Left ventricle myocardium inferior (tissue), 1 donor: ENCODE results near the gene TTI1. TPM values are rescaled to one million over a fixed set of nuclear protein-coding genes. Genes with fewer than 3 reads are reported as not detected.

Experiments used
- DNase-seq: peaks from one replicate; pipeline ENCODE4 v3.0.0-alpha.2; 2020
- H3K27ac ChIP-seq: fragments of 200-600 bp; replicated peaks from 2 replicates; pipeline ENCODE4 v1.8.0; 2021
- H3K27me3 ChIP-seq: fragments of 200-600 bp; 2 replicates; pipeline ENCODE4 v1.8.0; 2021; ENCODE audit warnings: low read depth
- H3K36me3 ChIP-seq: fragments of 200-600 bp; 2 replicates; pipeline ENCODE4 v1.8.0; 2021
- H3K4me1 ChIP-seq: fragments of 200-600 bp; 2 replicates; pipeline ENCODE4 v1.8.0; 2021
- H3K4me3 ChIP-seq: fragments of 200-600 bp; 2 replicates; pipeline ENCODE4 v1.8.0; 2021; ENCODE audit warnings: mild to moderate bottlenecking, moderate library complexity
- H3K9me3 ChIP-seq: fragments of 200-600 bp; replicated peaks from 2 replicates; pipeline ENCODE4 v1.8.0; 2021
- intact Hi-C: fragments of 100-400 bp; cut with micrococcal nuclease; formaldehyde crosslinking; loops from one replicate; pipeline ENCODE4 v1.11.0; 2022
- total RNA-seq: library from RNA; stranded (reverse); fragmentation: NEBNext Ultra II Directional; extraction: Animal tissue kit (Norgen Biotek cat#: 25700); gene quantifications from one replicate; pipeline ENCODE4 v1.2.1, GENCODE V29; 2021
- TF ChIP-seq, protein P1 (sequence below): fragments of 200-600 bp; IDR thresholded peaks from 2 replicates; pipeline ENCODE4 v1.8.0; 2021; ENCODE audit warnings: antibody characterized with exemption, mild to moderate bottlenecking, borderline replicate concordance
- donor health status: DM: no; HTN: yes; CAD: no; lungs with severe emphysema.

Gene TTI1
- total RNA-seq, 1 donor from 2014 or later: 12.1 TPM

DNA sequence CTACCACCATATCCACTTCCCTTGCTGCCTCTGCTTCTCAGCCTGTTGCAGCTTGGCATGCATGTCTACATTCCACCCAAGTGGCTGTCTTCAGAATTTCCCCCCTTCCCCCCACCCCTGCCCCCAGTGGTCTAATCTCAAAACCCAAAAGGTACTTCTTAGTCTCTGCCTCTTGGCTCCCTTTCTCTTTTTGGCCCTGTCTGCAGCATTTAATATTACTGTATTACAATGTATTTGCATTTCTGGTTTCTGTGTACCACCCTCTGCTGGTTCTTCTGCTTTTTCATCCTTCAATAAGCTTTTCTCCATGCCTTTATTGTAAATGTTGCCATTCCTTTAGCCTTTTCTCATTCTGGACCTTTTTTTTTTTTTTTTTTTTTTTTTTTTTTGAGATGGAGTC is 43.3 kb upstream of the TTI1 start:
- peaks cover 31% of the 10 kb centered on the region for H3K36me3 ChIP-seq
- TF ChIP-seq, protein P1, sequence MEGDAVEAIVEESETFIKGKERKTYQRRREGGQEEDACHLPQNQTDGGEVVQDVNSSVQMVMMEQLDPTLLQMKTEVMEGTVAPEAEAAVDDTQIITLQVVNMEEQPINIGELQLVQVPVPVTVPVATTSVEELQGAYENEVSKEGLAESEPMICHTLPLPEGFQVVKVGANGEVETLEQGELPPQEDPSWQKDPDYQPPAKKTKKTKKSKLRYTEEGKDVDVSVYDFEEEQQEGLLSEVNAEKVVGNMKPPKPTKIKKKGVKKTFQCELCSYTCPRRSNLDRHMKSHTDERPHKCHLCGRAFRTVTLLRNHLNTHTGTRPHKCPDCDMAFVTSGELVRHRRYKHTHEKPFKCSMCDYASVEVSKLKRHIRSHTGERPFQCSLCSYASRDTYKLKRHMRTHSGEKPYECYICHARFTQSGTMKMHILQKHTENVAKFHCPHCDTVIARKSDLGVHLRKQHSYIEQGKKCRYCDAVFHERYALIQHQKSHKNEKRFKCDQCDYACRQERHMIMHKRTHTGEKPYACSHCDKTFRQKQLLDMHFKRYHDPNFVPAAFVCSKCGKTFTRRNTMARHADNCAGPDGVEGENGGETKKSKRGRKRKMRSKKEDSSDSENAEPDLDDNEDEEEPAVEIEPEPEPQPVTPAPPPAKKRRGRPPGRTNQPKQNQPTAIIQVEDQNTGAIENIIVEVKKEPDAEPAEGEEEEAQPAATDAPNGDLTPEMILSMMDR: no peak
- H3K27ac ChIP-seq: peak overlapping the region; percentile 91
- H3K27me3 ChIP-seq: no peaks in the 10 kb centered on the region
- intact Hi-C loops: no loop called here
- H3K9me3 ChIP-seq: no peaks in the 10 kb centered on the region
- no peak overlapping the region for H3K4me3 ChIP-seq
- H3K4me1 ChIP-seq: peaks cover 60% of the 10 kb centered on the region
- DNase-seq: no peak

DNA sequence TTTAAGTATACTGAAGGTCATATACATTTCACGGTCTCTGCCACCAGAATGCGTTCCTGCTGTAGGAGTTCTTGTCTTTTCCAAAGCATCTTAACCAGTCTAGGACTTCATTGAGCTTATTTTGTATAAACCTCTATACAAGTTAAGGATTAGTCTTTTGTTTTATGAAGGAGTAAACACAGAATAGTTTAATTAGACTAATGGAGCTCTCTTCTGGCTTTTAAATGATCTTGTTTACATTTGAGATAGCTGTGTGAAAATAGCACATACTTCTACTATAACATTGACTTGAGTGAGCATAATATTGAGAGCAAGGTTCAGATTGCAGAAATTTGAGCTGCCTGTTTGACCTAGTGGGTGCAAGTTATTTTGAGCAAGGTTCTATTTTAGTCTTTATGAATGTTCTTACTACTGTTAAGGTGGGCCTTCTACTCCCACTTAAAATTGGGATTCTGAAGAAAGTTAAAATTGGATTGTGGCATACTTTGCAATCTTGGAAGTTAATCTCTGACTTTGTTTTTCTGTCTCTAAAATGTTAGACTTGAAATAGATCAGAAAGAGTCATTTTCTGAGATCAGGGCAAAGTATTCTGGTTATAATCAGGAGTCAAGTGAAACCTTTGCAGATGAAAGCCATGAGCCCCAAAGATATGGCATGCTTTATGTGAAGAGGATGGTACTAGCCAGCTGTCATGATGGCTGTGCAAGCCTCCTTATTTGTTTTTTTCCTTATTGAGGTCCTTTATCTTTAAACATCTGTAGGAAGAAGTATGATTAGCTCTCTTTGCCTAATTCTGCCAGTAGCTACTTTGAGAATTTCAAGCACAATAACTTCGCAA is 42.1 kb upstream of the TTI1 start:
- Histone ChIP-seq H3K4me1 (peaks cover 60% of the 10 kb centered on the region), H3K27me3 (no peaks in the 10 kb centered on the region), H3K9me3 (no peaks in the 10 kb centered on the region), H3K36me3 (peaks cover 43% of the 10 kb centered on the region), H3K4me3 (no peak overlapping the region), H3K27ac (peak overlapping the region; percentile 91)
- no peak for DNase-seq
- intact Hi-C loops: no loop called here
- TF ChIP-seq, protein P1: no peak

GRCh38 chr20:38073307-38074071 is 40.2 kb upstream of the TTI1 start:
- peaks cover 58% of the 10 kb centered on the region for H3K4me1 ChIP-seq
- TF ChIP-seq, protein P1: peak; percentile 83
- H3K27me3 ChIP-seq: no peaks in the 10 kb centered on the region
- H3K27ac ChIP-seq: peak overlapping the region; percentile 91
- intact Hi-C loops: loop anchor here (5.0 kb wide), 1 partner anchor 94 kb away; the partner anchor contains the start of gene TGM2
- DNase-seq: peak; percentile 62
- peaks cover 50% of the 10 kb centered on the region for H3K36me3 ChIP-seq
- H3K4me3 ChIP-seq: peak overlapping the region; percentile 2
- H3K9me3 ChIP-seq: no peaks in the 10 kb centered on the region

GRCh38 chr20:38072898-38073297 is 39.6 kb upstream of the TTI1 start:
- Histone ChIP-seq H3K4me1 (peaks cover 55% of the 10 kb centered on the region), H3K36me3 (peaks cover 53% of the 10 kb centered on the region)

More at GRCh38 chr20:38072898-38073297, 39.6 kb upstream of the TTI1 start:
- no peak for DNase-seq
- Histone ChIP-seq H3K27ac (peak overlapping the region; percentile 91), H3K9me3 (no peaks in the 10 kb centered on the region), H3K4me3 (no peak overlapping the region), H3K27me3 (no peaks in the 10 kb centered on the region)
- intact Hi-C loops: loop anchor here (5.0 kb wide), 1 partner anchor 94 kb away; the partner anchor contains the start of gene TGM2
- TF ChIP-seq, protein P1: no peak
